K562 (cell line): ENCODE results near the gene RAE1. TPM values are rescaled to one million over a fixed set of nuclear protein-coding genes. Genes with fewer than 3 reads are reported as not detected.

Experiments used
- ATAC-seq: fragments of 200-7000 bp; cut with Tn5 transposase; 3 replicates; pipeline ENCODE4 v1.9.1; 2020; ENCODE audit warnings: moderate library complexity
- BruUV-seq: library from RNA; stranded (reverse); fragments of 400-500 nt; replicated peaks from 2 replicates; lab custom pipeline; 2021; lab: Mats Ljungman, UMichigan
- CTCF ChIA-PET: fragments of 300-600 bp; formaldehyde crosslinking; extraction: SDS; loops from one replicate; lab custom pipeline; 2021; ENCODE audit warnings: low intra/inter-chr PET ratio; lab: Yijun Ruan, JAX
- POLR2A ChIA-PET: fragments of 300-600, 350-650 bp; sonication (Branson Sonifier 250); formaldehyde crosslinking; extraction: SDS; loops from one replicate; lab custom pipeline; 2021; ENCODE audit warnings: antibody characterized with exemption, inconsistent platforms; lab: Yijun Ruan, JAX
- DNase-seq, 4 experiments: peaks; one replicate each; pipeline versions ENCODE4 v3.0.0 to v3.0.0-alpha.2; 2011 to 2018; ENCODE audit warnings: low spot score in 3 of 4, mixed read lengths in 3 of 4; ENCODE audit errors: extremely low read depth in 1 of 4
- FAIRE-seq: peaks from 2 replicates; lab custom pipeline; 2011; peaks lifted over from hg19 to GRCh38; lab: Jason Lieb, UNC
- H2AFZ ChIP-seq: 2 replicates; pipeline ENCODE4 v1.6.0; 2011; ENCODE audit warnings: low read depth, low read length, control low read depth, inconsistent platforms
- H3K27ac ChIP-seq: fragments of 200-600 bp; 3 replicates; pipeline ENCODE4 v1.8.0; 2011; ENCODE audit warnings: low read depth, mild to moderate bottlenecking, control low read depth, inconsistent platforms, low read length, moderate library complexity, mixed read lengths; ENCODE audit errors: extremely low read depth
- H3K27me3 ChIP-seq, 2 experiments: fragments of 300-600 bp in 1 of 2; 2 replicates in 1 of 2; 3 replicates in 1 of 2; pipeline versions ENCODE4 v1.6.0 to v1.8.0; 2011; ENCODE audit warnings: inconsistent platforms in 2 of 2, low read length in 2 of 2, mild to moderate bottlenecking in 1 of 2, mixed read lengths in 1 of 2, moderate library complexity in 1 of 2; ENCODE audit not compliant: control insufficient read depth in 2 of 2, insufficient read depth in 2 of 2
- H3K36me3 ChIP-seq: fragments of 300-600 bp; 3 replicates; pipeline ENCODE4 v1.8.0; 2011; ENCODE audit warnings: mild to moderate bottlenecking, low read length, inconsistent platforms; ENCODE audit not compliant: control insufficient read depth, insufficient read depth
- H3K4me1 ChIP-seq, 2 experiments: fragments of 200-600 bp in 1 of 2; replicated peaks in 1 of 2; 2 replicates in 1 of 2; 3 replicates in 1 of 2; pipeline versions ENCODE4 v1.5.1 to v1.8.0; 2011; ENCODE audit warnings: inconsistent platforms in 2 of 2, low read length in 2 of 2, mild to moderate bottlenecking in 1 of 2, mixed read lengths in 1 of 2, moderate library complexity in 1 of 2; ENCODE audit not compliant: control insufficient read depth in 2 of 2, insufficient read depth in 2 of 2
- H3K4me2 ChIP-seq: 2 replicates; pipeline ENCODE4 v1.6.1; 2011; ENCODE audit warnings: low read length, control low read depth, inconsistent platforms, mixed read lengths; ENCODE audit not compliant: insufficient read depth
- H3K4me3 ChIP-seq: fragments of 200-600 bp; sonication (generic), shearing (Covaris generic); 2 replicates; pipeline ENCODE4 v1.5.1; 2016; ENCODE audit warnings: control low read depth, inconsistent platforms
- H3K79me2 ChIP-seq: fragments of 200-600 bp; 3 replicates; pipeline ENCODE4 v1.8.0; 2011; ENCODE audit warnings: low read length, inconsistent platforms; ENCODE audit not compliant: control insufficient read depth, insufficient read depth
- H3K9ac ChIP-seq, 2 experiments: 2 replicates each; pipeline versions ENCODE4 v1.6.0 to v1.6.1; 2011; ENCODE audit warnings: low read depth in 2 of 2, low read length in 2 of 2, control low read depth in 1 of 2, inconsistent platforms in 1 of 2, mild to moderate bottlenecking in 1 of 2, mixed read lengths in 1 of 2; ENCODE audit not compliant: insufficient read depth in 1 of 2
- H3K9me1 ChIP-seq: one replicate; pipeline ENCODE4 v1.6.0; 2011; ENCODE audit warnings: inconsistent platforms, mild to moderate bottlenecking, low read length, moderate library complexity; ENCODE audit not compliant: control insufficient read depth, insufficient read depth
- H3K9me3 ChIP-seq: replicated peaks from 2 replicates; pipeline ENCODE4 v1.5.1; 2011; ENCODE audit warnings: low read depth, low read length, inconsistent platforms; ENCODE audit not compliant: control insufficient read depth, insufficient read depth
- H4K20me1 ChIP-seq: replicated peaks from 2 replicates; pipeline ENCODE4 v1.6.1; 2011; ENCODE audit warnings: low read length, inconsistent platforms, mixed read lengths; ENCODE audit not compliant: control insufficient read depth, insufficient read depth
- WGBS: fragments of 100-300 bp; shearing (Covaris generic); methylation state at CpG from one replicate; pipeline ENCODE4 v1.1.6; 2016; ENCODE audit warnings: low coverage, mixed read lengths; ENCODE audit not compliant: insufficient coverage; ENCODE audit errors: missing lambda C conversion rate; 5-methylcytosine and 5-hydroxymethylcytosine counted together
- in situ Hi-C: fragments of 300-500 bp; cut with MboI; formaldehyde crosslinking; loops from 4 replicates; pipeline ENCODE4 v1.15.0; 2018; ENCODE audit warnings: inconsistent platforms, mixed read lengths
- intact Hi-C: fragments of 100-400 bp; cut with micrococcal nuclease; formaldehyde crosslinking; loops from 2 replicates; pipeline ENCODE4 v1.14.2; 2022
- polyA plus RNA-seq, 8 experiments: library from polyadenylated mRNA; depleted of rRNA in 4 of 8; stranded (reverse) in 5 of 8; unstranded in 3 of 8; fragments of >200 nt; fragmentation: Nextera tagmentation in 2 of 8; fragmentation: Illumina TruSeq in 1 of 8; extraction: Ambion mirVana in 2 of 8; extraction: Trizol in 1 of 8; gene quantifications; 2 replicates each; pipeline versions ENCODE4 v1.2.1 to v1.2.3, GENCODE V29; 2011 to 2014; ENCODE audit warnings: inconsistent platforms in 1 of 8, missing spikeins in 1 of 8
- total RNA-seq, 7 experiments: library from RNA; depleted of rRNA in 6 of 7; stranded (reverse); fragments of >200 nt in 6 of 7; fragmentation: Illumina TruSeq in 2 of 7; extraction: Trizol in 2 of 7; gene quantifications; 2 replicates each; pipeline versions ENCODE4 v1.2.1 to v1.2.3, GENCODE V29; 2011 to 2021; ENCODE audit warnings: low replicate concordance in 1 of 7
- TF ChIP-seq, protein P1 (sequence below): fragments of 250-450 bp; sonication (Bioruptor Pico); IDR thresholded peaks from 2 replicates; pipeline ENCODE4 v1.5.0; 2022; ENCODE audit warnings: mild to moderate bottlenecking
- TF ChIP-seq, protein P2 (sequence below), 3 experiments: fragments of 200-800 bp in 1 of 3; fragments of 250-450 bp in 1 of 3; fragments of 450-650 bp in 1 of 3; sonication (Bioruptor Pico) in 1 of 3; sonication (Bioruptor generic) in 1 of 3; formaldehyde crosslinking in 1 of 3; IDR thresholded peaks; 2 replicates each; pipeline versions ENCODE4 v1.6.1 to v1.8.0; 2016 to 2022; ENCODE audit warnings: mild to moderate bottlenecking in 2 of 3, missing genetic modification characterization in 2 of 3, missing compliant biosample characterization in 1 of 3, moderate library complexity in 1 of 3

RAE1 gene
- total and polyA plus RNA-seq, 9 of the 15 experiments (the other 6 are each of a cell fraction or from before 2014, with no cell fraction given), result 33.7 to 248 (median 77.7) TPM

DNA sequence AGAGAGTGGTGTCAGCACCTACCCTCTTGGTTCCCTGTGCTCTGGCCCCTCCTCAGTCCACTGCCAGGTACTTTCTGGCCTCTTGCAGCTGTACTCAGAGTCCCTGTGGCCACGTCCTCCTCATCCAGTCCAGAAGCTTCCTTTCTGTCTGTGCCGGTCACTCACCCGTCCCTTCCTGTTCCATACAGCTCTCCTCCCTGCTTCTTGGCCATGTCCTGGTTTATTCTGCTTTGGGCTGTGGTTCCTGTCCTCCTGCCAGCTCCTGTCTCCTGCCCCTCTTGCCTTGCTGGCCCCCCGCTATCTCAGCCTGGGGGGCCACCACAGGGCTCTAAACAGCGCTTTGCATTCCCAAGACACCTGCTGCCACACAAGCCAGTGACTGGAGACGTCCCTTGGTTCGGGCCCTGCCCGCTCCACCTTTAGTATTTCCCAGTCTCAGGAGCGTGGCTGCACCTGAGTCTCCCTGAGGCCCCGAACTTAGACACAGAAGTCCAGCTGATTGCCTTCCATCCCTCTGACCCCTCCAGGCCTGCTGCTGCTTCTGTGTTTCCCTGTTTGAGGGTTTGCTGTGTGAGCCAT is 24.7 kb downstream of the RAE1 start:
- no peak overlapping the region for H3K9ac ChIP-seq
- DNase-seq (no peak), ATAC-seq (no peak), FAIRE-seq (no peak)
- no TSS peak for BruUV-seq
- no peaks in the 10 kb centered on the region for H3K27me3 ChIP-seq
- H3K4me3 ChIP-seq, result no peak overlapping the region
- peaks cover 0 to 3% of the 10 kb centered on the region in 2 experiments; a peak in 2 of 5 replicates for H3K4me1 ChIP-seq
- H3K27ac ChIP-seq, result no peak overlapping the region
- H3K9me1 ChIP-seq, result no peaks in the 10 kb centered on the region
- no peaks in the 10 kb centered on the region for H3K9me3 ChIP-seq
- intact Hi-C loops, result no loop called here
- POLR2A ChIA-PET, result interaction anchor here (0.6 to 2.8 kb wide), 6 partner anchors 9 to 126 kb away, joined by 3 to 16 read pairs (median 3); no protein-coding TSS in a partner anchor
- CTCF ChIA-PET, result no interaction called here
- peaks cover 9% of the 10 kb centered on the region; the same call in 1 of the 2 replicates for H4K20me1 ChIP-seq
- in situ Hi-C loops, result loop anchor here (25.0 kb wide), 1 partner anchor 837 kb away; no protein-coding TSS in a partner anchor
- H3K4me2 ChIP-seq, result no peak overlapping the region
- H3K79me2 ChIP-seq, result no peaks in the 10 kb centered on the region; the same call in 2 of the 3 replicates
- 95% methylated on average over 9 of the region's 10 CpGs for WGBS
- H3K36me3 ChIP-seq, result peaks cover 88% of the 10 kb centered on the region
- no peak overlapping the region for H2AFZ ChIP-seq
- TF ChIP-seq, protein P1, sequence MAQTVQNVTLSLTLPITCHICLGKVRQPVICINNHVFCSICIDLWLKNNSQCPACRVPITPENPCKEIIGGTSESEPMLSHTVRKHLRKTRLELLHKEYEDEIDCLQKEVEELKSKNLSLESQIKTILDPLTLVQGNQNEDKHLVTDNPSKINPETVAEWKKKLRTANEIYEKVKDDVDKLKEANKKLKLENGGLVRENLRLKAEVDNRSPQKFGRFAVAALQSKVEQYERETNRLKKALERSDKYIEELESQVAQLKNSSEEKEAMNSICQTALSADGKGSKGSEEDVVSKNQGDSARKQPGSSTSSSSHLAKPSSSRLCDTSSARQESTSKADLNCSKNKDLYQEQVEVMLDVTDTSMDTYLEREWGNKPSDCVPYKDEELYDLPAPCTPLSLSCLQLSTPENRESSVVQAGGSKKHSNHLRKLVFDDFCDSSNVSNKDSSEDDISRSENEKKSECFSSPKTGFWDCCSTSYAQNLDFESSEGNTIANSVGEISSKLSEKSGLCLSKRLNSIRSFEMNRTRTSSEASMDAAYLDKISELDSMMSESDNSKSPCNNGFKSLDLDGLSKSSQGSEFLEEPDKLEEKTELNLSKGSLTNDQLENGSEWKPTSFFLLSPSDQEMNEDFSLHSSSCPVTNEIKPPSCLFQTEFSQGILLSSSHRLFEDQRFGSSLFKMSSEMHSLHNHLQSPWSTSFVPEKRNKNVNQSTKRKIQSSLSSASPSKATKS (CRISPR knock-in tag), result no peak
- TF ChIP-seq, protein P2, sequence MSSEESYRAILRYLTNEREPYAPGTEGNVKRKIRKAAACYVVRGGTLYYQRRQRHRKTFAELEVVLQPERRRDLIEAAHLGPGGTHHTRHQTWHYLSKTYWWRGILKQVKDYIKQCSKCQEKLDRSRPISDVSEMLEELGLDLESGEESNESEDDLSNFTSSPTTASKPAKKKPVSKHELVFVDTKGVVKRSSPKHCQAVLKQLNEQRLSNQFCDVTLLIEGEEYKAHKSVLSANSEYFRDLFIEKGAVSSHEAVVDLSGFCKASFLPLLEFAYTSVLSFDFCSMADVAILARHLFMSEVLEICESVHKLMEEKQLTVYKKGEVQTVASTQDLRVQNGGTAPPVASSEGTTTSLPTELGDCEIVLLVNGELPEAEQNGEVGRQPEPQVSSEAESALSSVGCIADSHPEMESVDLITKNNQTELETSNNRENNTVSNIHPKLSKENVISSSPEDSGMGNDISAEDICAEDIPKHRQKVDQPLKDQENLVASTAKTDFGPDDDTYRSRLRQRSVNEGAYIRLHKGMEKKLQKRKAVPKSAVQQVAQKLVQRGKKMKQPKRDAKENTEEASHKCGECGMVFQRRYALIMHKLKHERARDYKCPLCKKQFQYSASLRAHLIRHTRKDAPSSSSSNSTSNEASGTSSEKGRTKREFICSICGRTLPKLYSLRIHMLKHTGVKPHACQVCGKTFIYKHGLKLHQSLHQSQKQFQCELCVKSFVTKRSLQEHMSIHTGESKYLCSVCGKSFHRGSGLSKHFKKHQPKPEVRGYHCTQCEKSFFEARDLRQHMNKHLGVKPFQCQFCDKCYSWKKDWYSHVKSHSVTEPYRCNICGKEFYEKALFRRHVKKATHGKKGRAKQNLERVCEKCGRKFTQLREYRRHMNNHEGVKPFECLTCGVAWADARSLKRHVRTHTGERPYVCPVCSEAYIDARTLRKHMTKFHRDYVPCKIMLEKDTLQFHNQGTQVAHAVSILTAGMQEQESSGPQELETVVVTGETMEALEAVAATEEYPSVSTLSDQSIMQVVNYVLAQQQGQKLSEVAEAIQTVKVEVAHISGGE (CRISPR knock-in tag; IDR thresholded peaks at IDR 0.05), result 0 out of 6 replicates have a peak, but pooled peaks of 1 of the 3 experiments have one; percentile 14
